Activated naive CD8-positive, alpha-beta T cell (primary cell): Measurements from ENCODE around the gene ZDHHC1.

Experiments used
- H3K27ac Mint-ChIP-seq: one replicate; pipeline ENCODE4 v1.8.0; 2021; ENCODE audit warnings: mixed read lengths
- H3K27me3 Mint-ChIP-seq: one replicate; pipeline ENCODE4 v1.8.0; 2021; ENCODE audit warnings: mixed read lengths
- H3K36me3 Mint-ChIP-seq: one replicate; pipeline ENCODE4 v1.8.0; 2021; ENCODE audit warnings: mixed read lengths
- H3K4me1 Mint-ChIP-seq: one replicate; pipeline ENCODE4 v1.8.0; 2021; ENCODE audit warnings: low read depth, mixed read lengths
- H3K4me3 Mint-ChIP-seq: one replicate; pipeline ENCODE4 v1.8.0; 2021; ENCODE audit warnings: mild to moderate bottlenecking, mixed read lengths
- H3K9me3 Mint-ChIP-seq: one replicate; pipeline ENCODE4 v1.8.0; 2021; ENCODE audit warnings: low read depth, mixed read lengths

ZDHHC1 gene

GRCh38 chr16:67429799-67430503 lies 13.7 kb upstream of the ZDHHC1 start:
- H3K9me3 Mint-ChIP-seq = no peaks in the 10 kb centered on the region
- H3K36me3 Mint-ChIP-seq = no peaks in the 10 kb centered on the region
- peaks cover 18% of the 10 kb centered on the region for H3K27me3 Mint-ChIP-seq
- peak overlapping the region; percentile 84 for H3K4me3 Mint-ChIP-seq
- H3K27ac Mint-ChIP-seq = peak overlapping the region; percentile 73
- peaks cover 11% of the 10 kb centered on the region for H3K4me1 Mint-ChIP-seq

GRCh38 chr16:67429053-67429798 lies 12.9 kb upstream of the ZDHHC1 start:
- Mint-ChIP-seq H3K4me1 (peaks cover 11% of the 10 kb centered on the region), H3K36me3 (no peaks in the 10 kb centered on the region), H3K27me3 (peaks cover 18% of the 10 kb centered on the region), H3K4me3 (peak overlapping the region; percentile 84), H3K9me3 (no peaks in the 10 kb centered on the region), H3K27ac (no peak overlapping the region)

- Mint-ChIP-seq H3K4me3 (no peak overlapping the region), H3K36me3 (no peaks in the 10 kb centered on the region), H3K4me1 (peaks cover 10% of the 10 kb centered on the region), H3K27me3 (peaks cover 18% of the 10 kb centered on the region), H3K27ac (no peak overlapping the region), H3K9me3 (no peaks in the 10 kb centered on the region)
Measured at GRCh38 chr16:67428146-67428731, 12.0 kb upstream of the ZDHHC1 start.

GRCh38 chr16:67426950-67427349 lies 10.7 kb upstream of the ZDHHC1 start:
- Mint-ChIP-seq H3K9me3 (no peaks in the 10 kb centered on the region), H3K36me3 (no peaks in the 10 kb centered on the region), H3K4me1 (peaks cover 6% of the 10 kb centered on the region), H3K4me3 (no peak overlapping the region), H3K27ac (no peak overlapping the region), H3K27me3 (peaks cover 17% of the 10 kb centered on the region)

GRCh38 chr16:67426022-67426421 lies 9.7 kb upstream of the ZDHHC1 start:
- Mint-ChIP-seq H3K4me1 (peaks cover 2% of the 10 kb centered on the region), H3K4me3 (no peak overlapping the region), H3K27ac (no peak overlapping the region), H3K9me3 (no peaks in the 10 kb centered on the region), H3K36me3 (no peaks in the 10 kb centered on the region), H3K27me3 (peaks cover 17% of the 10 kb centered on the region)

- no peaks in the 10 kb centered on the region for H3K36me3 Mint-ChIP-seq
- no peaks in the 10 kb centered on the region for H3K9me3 Mint-ChIP-seq
- H3K27ac Mint-ChIP-seq = no peak overlapping the region
- peaks cover 2% of the 10 kb centered on the region for H3K4me1 Mint-ChIP-seq
- H3K4me3 Mint-ChIP-seq = no peak overlapping the region
- peaks cover 17% of the 10 kb centered on the region for H3K27me3 Mint-ChIP-seq
Measured at GRCh38 chr16:67425580-67425979, 9.3 kb upstream of the ZDHHC1 start.

GRCh38 chr16:67425061-67425460 lies 8.8 kb upstream of the ZDHHC1 start:
- Mint-ChIP-seq H3K4me3 (no peak overlapping the region), H3K27ac (no peak overlapping the region), H3K4me1 (no peaks in the 10 kb centered on the region), H3K36me3 (no peaks in the 10 kb centered on the region), H3K27me3 (peaks cover 17% of the 10 kb centered on the region), H3K9me3 (no peaks in the 10 kb centered on the region)

- Mint-ChIP-seq H3K9me3 (no peaks in the 10 kb centered on the region), H3K4me1 (no peaks in the 10 kb centered on the region), H3K27ac (no peak overlapping the region), H3K4me3 (no peak overlapping the region), H3K36me3 (no peaks in the 10 kb centered on the region), H3K27me3 (peaks cover 21% of the 10 kb centered on the region)
Measured at GRCh38 chr16:67424261-67424615, 8.0 kb upstream of the ZDHHC1 start.

GRCh38 chr16:67423611-67424260 lies 7.5 kb upstream of the ZDHHC1 start:
- Mint-ChIP-seq H3K27me3 (peaks cover 16% of the 10 kb centered on the region), H3K4me1 (no peaks in the 10 kb centered on the region), H3K36me3 (no peaks in the 10 kb centered on the region), H3K9me3 (no peaks in the 10 kb centered on the region), H3K27ac (no peak overlapping the region), H3K4me3 (no peak overlapping the region)

- Mint-ChIP-seq H3K36me3 (no peaks in the 10 kb centered on the region), H3K4me1 (no peaks in the 10 kb centered on the region), H3K27ac (no peak overlapping the region), H3K4me3 (no peak overlapping the region), H3K9me3 (no peaks in the 10 kb centered on the region), H3K27me3 (peaks cover 16% of the 10 kb centered on the region)
Measured at GRCh38 chr16:67423015-67423414, 6.7 kb upstream of the ZDHHC1 start.

GRCh38 chr16:67421030-67421429 lies 4.8 kb upstream of the ZDHHC1 start:
- peaks cover 5% of the 10 kb centered on the region for H3K4me1 Mint-ChIP-seq
- H3K9me3 Mint-ChIP-seq = no peaks in the 10 kb centered on the region

GRCh38 chr16:67419931-67420330 lies 3.7 kb upstream of the ZDHHC1 start:
- Mint-ChIP-seq H3K36me3 (no peaks in the 10 kb centered on the region), H3K27ac (no peak overlapping the region), H3K4me3 (no peak overlapping the region), H3K9me3 (no peaks in the 10 kb centered on the region), H3K27me3 (peaks cover 14% of the 10 kb centered on the region), H3K4me1 (peaks cover 7% of the 10 kb centered on the region)

More at GRCh38 chr16:67421030-67421429, 4.8 kb upstream of the ZDHHC1 start:
- Mint-ChIP-seq H3K36me3 (no peaks in the 10 kb centered on the region), H3K27me3 (peaks cover 15% of the 10 kb centered on the region), H3K4me3 (no peak overlapping the region), H3K27ac (no peak overlapping the region)

- no peaks in the 10 kb centered on the region for H3K9me3 Mint-ChIP-seq
- H3K4me3 Mint-ChIP-seq = no peak overlapping the region
- peaks cover 7% of the 10 kb centered on the region for H3K4me1 Mint-ChIP-seq
- H3K36me3 Mint-ChIP-seq = no peaks in the 10 kb centered on the region
- H3K27ac Mint-ChIP-seq = no peak overlapping the region
- peaks cover 14% of the 10 kb centered on the region for H3K27me3 Mint-ChIP-seq
Measured at GRCh38 chr16:67419502-67419901, 3.2 kb upstream of the ZDHHC1 start.

- peaks cover 17% of the 10 kb centered on the region for H3K27me3 Mint-ChIP-seq
- peak overlapping the region; percentile 44 for H3K4me3 Mint-ChIP-seq
Measured at GRCh38 chr16:67417333-67418061, 1.2 kb upstream of the ZDHHC1 start.

More at GRCh38 chr16:67417333-67418061, 1.2 kb upstream of the ZDHHC1 start:
- Mint-ChIP-seq H3K36me3 (no peaks in the 10 kb centered on the region), H3K9me3 (no peaks in the 10 kb centered on the region), H3K27ac (no peak overlapping the region), H3K4me1 (peaks cover 10% of the 10 kb centered on the region)
